ENCODE measurements around the gene HHLA2.
A peak's percentile ranks its signal among the peaks of the same experiment; 100 is the strongest.
"Not testable (repeated sequence)": the region's sequence is repeated elsewhere in the genome, so short reads cannot be mapped to it uniquely, and the experiment has no call there.

Gene HHLA2

DNA sequence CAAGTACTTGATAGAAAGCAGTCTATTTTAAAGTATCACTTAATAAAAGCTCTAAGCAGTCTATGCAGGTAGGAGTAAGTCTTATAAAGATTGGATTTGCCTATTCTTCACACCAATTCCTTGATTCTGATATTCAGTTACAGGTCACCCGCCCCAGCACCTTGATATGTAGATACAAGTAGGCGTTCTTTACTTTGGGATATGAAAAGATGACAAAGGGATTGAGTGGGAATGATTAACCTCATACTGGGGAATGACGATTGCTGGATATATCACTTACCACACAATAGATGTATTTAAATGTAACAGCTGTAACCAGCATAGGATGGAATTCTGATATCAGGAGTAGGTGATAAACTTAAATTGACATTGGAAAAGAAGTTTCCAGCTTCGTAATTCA lies 47.1 kb downstream of the HHLA2 start:
- DNase-seq, result no peak

DNA sequence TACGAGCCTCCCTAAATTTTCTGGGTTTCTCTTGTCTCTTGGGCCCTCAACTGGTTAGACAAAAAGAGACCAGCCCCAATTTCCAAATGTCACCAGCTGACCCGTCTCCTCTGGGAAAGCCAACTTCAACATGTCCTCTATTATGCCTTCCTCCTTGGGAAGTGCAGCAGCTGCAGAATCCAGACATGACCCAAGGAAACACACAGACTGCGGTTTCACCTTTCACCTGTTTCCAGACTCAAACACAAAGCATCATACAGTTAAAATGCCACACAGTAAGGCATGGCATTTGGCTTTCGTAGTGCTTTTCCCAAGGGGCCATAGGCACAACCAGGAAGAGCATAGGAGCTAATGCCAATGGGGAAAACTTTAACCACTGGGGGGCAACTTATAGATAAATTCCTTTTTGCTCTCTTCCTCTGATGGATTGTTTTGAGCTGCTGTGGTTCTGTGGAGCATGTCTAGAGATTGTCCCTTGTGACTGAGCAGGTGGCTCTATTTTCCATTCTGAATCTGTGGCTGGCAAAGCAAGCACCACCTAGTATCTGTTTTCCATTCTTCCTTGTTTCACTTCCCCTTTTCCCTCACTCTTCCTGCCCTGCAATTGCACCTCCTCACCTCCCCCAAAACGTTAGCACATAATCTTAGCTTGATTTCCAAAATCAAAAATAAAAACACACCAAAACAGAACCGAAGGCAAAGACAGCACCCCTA lies 49.3 kb downstream of the HHLA2 start:
- DNase-seq (no peak), ATAC-seq (no peak)

More for the DNA sequence above, 47.1 kb downstream of the HHLA2 start:
- ATAC-seq, result no peak

DNA sequence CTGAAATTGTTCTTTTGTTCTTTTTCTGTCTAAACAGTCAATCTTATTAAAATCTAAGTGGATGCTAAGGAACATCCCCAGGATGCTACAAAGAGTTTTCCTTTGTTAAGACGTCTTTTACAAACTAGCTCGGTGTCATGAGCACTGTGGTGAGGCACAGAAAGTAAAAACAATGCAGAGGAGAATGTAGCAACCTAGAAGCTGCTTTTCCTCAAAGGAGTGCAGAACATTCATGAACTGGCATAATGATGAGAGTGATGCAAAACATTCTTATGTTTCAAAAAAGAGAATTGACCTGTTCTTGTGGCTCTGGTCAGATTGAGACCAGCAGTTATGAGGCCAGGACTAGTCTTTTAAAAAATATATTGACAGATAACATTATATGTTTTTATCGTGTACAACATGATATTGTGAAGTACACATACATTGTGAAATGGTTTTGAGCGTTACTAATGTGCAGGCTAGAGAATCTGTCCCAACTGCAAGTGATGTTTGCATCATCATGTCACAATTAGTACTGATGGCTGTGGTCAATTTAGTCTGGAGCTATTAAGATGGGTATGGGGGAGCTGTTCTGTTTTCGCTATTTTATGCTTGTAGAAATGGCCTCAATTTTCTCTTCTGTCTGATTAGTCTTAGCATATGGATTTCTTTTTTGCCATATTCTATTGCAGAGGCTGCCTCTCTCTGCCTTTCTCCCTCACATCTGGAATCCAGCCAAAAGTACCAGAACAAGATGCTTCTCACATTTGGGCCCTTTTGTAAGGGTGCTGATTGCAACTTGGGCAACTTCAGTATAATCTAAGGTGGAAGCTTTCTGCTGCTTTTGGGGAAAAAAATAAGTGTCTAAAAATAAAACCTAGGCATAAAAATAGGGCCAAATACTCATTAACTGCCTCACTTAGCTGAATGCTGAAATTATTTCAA lies 50.2 kb downstream of the HHLA2 start:
- ATAC-seq, result no peak
- no peak for DNase-seq

DNA sequence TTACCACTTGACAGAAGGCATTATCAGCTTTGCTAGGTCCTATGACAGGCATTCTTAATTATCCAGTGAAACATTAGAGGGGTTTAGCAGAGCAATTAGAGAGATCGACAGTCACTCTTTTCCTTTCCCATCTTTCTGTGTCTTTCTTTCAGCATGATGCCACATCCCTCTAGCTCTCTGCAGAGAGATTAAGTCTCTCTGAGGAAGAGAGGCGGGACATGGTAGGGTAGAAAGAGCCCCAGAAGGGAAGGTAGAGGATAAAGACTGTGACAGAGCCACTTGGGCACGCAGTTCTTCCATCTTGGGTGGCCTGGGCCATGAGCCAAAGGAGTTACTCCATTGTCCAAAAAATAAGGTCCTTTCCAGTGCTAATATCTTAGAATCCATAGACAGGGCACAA lies 55.8 kb downstream of the HHLA2 start:
- no peak for ATAC-seq
- no peak for DNase-seq

DNA sequence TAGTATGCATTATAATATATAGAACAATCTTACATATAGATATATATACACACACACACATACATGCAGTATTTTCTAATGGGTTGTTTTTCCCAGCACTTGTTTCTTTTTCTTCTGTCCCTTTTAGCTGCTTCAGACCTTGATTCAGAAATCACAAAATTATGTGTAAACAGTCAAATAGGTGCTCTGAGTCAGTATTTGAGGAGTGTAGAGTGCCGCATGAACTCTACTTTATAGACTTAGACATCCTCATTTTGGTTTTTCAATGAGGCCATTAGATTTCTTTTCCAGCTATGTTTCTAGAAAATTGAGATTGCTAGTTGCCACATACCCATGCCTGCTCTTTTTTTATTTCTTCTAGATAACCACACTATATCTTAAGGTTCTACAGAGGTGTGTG lies 58.2 kb downstream of the HHLA2 start:
- DNase-seq (no peak), ATAC-seq (no peak)

DNA sequence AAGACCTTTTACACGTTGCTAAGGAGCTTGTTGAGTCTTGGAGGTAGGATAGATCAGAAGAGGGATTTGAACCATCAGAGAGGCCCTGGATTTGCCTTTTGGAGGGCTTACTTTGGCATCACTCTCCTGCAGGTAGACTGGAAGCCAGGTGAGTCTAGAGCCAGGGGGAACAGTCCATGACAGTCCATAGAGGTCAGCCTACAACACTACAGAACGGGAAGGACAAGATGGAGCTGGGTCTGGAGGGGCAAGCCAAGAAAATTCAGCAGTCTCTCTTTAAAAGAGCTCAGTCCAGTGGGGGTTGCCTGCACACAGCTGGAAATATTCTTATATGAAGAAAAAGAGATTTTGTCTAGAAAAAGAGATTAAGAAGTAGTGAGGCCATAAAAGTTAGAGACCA lies 60.7 kb downstream of the HHLA2 start:
- ATAC-seq (no peak), DNase-seq (no peak)

DNA sequence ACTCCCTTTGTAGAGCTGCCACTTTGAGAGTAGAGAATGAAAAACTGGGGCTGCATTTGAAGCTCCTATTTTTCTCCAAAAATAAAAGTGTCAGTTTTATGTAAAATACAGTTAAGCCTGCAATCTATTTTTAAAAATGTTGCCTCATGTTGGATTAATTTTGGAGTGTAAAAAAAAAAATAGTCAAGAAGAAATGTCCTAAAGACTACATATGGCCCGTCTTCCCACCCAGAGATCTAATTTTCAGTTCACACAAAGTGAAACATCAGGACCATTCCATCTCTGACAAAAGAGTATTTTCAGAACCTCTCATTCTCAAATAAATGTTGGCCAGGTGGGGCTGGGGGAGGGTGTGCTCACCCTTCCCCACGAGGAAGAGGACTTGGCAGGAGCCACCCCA lies 62.7 kb downstream of the HHLA2 start:
- ATAC-seq (no peak), DNase-seq (no peak)

DNA sequence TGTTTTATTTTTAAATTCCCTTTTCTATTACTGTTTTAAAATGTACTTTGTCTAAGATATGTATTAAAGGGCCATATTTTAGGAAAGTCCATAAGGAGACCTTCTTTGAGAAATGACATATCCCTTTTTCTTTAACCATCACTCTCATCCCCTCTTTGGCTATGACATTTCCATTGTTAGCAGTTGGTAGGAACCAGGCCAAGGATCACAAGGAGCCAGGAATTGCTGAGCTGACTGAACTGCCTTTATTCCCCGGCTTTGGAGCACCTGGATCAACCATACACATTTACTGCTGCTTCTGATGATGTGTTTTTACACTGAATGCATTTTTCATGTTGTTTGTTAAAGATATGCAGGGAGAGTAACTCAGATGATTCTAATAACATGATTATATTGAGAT lies 79.7 kb downstream of the HHLA2 start:
- DNase-seq (no peak), ATAC-seq (no peak)

DNA sequence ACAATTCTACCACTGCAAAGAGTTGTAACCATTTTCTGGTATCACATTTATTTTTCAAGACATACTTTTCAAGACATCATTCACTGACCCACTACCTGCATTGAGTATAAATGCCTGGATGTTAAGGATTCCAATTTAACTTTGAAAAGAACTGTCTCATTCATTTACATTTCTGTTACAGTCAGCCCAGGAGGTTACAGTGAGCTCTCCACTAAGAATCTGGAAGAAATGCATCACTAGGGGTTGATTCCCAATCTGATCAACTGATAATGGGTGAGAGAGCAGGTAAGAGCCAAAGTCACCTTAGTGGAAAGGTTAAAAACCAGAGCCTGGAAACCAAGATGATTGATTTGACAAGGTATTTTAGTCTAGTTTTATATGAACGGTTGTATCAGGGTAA lies 81.0 kb downstream of the HHLA2 start:
- DNase-seq, result no peak

DNA sequence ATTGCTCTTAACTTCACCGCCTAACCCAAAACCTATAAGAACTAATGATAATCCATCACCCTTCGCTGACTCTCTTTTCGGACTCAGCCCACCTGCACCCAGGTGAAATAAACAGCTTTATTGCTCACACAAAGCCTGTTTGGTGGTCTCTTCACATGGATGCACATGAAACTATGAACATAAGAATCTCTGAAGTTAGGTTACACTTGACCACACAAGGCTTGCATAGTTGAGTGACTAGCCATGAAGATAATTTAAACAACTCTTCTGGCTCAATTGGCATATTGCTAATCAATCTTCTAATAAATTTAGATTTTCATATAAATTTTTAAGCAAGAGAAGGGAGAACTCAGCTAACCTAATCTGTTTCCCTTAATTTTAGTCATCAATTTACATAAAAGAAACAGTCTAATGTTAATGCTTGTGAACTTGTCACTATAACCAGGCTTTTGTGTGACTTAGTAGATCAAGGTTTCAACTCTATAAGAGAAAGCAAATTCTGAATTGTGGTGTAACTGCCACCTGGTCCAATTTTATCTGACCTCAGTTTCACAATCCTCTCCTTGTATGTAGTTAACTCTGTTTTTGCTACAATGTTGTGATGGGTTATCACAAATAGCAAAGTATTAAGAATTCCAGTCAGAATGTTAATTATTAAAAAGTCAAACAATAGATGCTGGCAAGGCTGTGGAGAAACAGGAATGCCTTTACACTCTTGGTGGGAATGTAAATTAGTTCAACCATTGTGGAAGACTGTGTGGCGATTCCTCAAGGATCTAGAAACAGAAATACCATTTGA lies 82.0 kb downstream of the HHLA2 start:
- DNase-seq, result no peak
- no peak for ATAC-seq

More for the DNA sequence above, 81.0 kb downstream of the HHLA2 start:
- ATAC-seq, result no peak

DNA sequence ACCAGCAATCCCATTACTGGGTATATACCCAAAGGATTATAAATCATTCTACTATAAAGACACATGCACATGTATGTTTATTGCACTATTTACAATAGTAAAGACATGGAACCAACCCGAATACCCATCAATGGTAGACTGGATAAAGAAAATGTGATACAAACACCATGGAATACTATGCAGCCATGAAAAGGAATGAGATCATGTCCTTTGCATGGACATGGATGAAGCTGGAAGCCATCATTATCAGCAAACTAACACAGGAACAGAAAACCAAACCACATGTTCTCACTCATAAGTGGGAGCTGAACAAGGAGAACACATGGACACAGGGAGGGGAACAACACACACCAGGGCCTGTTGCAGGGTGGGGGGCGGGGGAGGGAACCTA lies 82.6 kb downstream of the HHLA2 start:
- not testable (repeated sequence) for DNase-seq, ATAC-seq

DNA sequence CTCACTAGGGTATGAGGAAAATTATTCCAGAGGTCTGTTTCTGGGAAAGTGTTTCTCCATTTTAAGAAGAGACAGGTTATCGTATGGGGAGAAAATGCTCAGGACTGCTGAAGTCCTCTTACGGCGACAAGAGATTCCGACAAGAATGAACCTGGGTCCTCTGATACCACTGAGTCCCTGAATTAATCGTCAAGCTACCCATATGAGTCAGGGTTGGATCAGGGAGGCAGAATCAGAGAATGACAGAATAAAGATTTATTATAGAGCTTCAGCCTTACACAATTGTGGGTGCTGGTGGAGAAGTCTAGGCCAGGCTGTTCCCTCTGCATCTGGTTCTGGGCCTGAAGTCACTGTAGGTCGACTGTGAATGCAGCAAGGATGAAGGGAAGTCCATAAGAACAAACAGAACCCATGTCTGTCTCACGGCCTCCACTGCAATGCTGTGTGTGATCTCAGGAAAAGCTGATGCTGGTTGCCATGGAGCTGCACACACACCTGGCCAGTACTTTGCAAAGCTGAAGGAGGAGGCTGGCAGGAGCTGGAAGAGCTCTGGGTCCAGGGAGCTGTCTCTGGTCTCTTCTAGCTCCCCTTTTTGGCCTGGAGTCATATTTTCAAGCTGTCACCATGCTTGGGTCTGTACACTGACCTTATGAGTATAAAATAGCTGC lies 83.9 kb downstream of the HHLA2 start:
- DNase-seq (no peak), ATAC-seq (no peak)

DNA sequence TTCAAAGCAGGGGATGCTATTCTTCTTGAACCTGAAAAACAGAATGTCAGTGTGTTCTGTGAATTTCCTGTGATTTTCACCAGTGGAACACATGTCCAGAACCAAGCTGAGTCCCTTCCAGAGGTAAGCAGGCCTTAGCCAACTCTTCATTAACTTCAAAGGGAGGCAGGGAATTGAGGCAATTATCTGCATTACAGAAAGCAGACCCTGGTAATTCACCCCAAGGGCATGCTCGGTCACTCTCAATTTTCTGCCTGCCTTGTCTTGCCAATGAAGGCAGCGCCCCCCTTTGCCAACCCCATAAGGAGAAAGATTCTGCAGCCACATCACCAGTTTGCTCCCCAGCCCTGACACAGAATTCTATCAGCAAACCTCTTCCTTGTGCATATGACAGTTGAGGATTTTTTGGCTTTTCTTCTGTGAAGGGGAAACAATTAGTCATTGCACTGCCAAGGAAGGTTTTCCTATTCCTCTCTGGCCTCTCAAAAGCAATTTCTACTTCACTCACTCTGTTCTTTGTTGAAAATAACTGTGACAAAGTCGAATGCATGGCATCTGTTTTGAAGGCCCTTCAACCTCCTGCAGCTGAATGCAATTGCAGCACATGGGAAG lies 85.3 kb downstream of the HHLA2 start:
- DNase-seq (no peak), ATAC-seq (no peak)

DNA sequence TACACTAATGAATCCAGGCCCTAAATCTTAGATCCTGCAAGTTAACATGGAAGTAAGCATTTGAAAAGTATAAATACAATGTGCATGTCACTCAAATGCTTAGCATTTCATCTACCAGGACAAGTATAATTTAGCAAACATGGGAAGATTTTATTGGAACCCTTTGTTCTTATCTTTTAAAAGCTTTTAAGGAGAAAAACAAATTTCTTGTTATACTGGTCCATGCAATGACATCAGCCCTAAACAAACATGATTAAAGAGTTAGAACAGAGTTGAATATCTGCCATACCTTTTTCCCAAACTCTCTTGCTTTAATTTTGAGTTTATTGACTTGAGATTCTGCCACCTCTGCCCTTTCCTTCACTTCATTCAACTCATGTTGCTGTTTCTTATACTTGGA lies 87.0 kb downstream of the HHLA2 start:
- DNase-seq, result no peak

DNA sequence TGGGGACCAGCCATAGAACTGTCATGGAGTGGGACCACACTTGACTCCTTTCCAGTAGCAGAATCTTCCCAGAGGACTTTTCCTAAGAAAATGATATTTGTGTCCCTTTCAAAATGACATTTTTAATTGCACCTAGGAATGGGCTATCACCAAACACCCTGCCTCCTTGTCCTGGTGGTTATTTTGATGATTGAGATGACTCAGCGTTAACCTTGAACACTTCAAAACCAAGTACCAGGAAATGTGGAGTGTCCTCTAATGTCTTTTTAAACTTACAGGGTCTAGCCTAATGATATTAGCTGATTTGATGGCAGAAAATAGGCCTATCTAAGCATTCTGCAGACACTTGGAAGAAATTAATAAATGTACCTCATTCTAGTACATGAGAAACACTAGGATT lies 90.7 kb downstream of the HHLA2 start:
- ATAC-seq (no peak), DNase-seq (no peak)

More for the DNA sequence above, 87.0 kb downstream of the HHLA2 start:
- ATAC-seq, result no peak

DNA sequence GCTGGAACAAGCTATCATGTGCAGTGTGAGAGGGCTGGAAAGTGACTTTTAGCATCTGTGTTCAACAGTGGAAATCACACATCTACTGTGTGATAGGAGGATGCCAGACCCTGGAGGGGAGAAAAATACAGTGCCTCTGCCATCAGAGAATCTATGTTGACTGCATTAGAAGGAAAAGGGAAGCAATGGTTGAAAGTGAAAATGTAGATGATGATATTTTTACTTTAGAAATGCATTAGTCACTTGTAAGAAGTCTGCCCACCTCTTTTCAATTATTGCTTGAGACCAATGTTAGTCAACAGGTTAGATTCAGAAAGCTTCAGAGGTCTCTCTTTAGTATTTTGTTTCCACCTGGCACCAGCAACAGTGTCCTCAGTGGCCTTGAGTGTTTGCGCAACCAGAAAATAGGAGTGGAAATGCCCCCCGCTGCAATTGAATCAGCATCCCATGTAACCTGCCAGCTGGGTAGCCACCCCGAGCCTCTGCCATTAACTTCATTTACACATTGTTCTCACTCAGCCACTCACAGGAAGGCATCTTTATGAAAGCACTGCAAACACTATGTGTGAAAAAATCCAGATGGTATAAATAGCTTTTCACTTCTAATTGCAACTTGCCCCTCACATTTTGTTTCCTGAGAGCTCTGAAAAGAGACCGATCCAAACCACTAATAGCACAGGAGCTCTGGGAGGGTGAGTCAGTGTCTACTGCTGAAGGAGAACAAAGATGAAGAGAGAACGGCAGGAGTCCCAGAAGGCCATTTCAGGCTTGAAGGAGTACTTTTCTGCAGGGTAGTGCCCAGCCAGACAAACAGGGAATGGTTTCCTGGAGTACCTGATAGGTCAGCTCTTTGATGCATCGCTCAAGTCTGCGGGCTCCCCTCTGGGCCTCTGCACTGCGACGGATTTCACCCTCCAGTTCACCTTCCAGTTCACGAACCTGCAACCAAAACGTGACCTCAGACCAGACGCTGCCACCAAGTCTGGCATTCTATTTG lies 92.1 kb downstream of the HHLA2 start:
- ATAC-seq (peak; percentile 92), DNase-seq (no peak)

DNA sequence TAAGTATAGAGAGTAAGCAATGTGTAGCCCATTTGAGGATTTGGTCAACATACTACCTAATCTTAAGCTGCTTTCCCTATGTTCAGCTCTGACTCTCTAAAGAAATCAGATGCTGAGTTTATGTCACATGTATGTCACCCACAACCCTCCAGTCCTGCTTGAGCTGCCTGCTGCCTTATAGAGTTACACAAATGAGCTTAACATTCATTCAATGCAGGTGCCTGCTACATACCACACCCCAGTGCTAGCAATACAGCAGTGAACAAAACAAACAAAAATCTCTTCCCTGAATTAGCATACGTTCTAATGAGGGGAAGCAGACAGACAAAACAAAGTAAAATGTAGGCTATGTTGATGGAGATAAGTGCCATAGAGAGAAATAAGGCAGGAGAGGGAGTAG lies 93.0 kb downstream of the HHLA2 start:
- no peak for DNase-seq
- ATAC-seq, result no peak

DNA sequence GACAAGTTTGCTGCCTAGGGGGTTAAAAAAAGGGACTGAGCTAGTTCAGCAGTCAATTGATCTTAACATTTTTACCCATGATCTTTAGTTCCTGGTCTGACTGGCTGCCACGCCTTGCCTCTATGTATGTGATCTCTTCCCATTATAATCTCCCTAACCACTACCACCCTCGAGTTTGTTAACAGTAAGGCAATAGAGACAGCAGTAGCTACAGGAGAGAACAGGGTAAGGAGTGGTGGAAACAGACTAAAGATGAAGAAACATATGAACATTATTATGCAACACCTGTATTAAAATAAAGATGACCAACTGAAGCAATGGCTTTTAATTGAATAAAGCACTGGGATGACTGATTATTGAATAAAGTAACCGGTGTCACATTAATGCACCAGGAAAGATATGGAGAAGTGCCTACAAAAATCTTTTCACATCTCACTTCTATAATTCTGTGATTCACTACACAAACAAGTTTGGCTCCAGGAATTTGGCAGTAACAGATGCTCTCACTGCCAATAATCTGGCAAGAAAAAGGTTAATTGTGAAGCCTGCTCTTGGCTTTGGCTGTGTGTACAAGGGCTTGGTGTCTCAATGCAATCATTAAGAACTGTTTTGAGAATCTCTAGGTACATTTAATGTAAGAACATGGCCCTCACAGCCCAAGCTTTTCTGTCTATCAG lies 95.7 kb downstream of the HHLA2 start:
- ATAC-seq, result no peak
- no peak for DNase-seq

DNA sequence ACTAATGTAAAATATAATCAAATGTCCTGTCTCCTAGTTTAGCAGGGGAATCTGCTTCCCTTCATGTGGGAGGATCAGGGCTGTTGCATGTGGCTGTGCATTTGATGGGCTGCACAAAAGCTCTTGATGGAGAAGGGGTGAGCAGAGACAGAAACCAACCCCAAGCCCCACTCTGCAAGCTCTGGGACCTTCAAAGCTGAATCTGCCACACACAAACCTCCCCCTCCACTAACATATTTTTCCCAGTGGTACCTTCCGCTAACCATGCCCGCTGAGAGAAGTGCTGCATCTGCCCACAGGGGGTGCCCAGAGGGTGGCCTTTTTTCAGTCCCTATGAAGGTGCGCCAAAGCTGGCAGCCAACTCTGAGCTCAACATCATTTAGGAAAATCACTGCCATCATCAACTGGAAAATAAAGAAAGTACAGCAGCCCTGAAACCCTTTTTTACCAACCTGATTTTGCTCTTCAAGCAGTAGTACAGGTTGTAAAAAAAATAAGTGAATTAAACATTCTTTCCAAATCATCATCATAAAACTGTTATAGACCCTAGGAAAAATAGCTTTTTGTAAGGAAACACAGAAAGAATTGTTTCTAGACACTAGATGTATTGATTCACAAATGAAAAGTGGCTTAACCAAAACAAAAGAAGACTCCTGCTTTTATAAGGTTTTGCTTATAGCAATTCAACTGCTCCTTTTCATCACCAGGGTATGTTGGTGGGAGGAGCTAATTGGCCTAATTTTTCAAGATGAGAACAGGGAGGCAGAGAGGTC lies 97.0 kb downstream of the HHLA2 start:
- DNase-seq (no peak), ATAC-seq (no peak)
